Measurements from ENCODE around the gene RAB31.

RAB31 gene

DNA sequence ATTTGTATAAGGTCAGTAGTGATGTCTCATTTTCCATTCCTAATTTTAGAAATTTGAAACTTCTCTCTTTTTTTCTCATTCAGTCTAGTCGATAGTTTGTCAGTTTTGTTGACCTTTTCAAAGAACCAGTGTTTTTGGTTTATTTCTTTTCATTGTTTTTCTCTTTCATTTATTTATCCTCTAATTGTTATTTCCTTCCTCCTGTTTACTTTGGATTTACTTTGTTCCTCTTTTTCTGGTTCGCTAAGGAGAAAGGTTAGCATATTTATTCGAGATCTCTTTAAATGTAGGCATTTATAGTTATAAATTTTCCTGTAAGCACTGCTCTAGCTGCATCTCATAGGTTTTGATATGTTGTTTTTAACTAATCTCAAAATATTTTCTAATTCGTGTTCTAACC, 112.6 kb downstream of the RAB31 start:
- no peaks in the 10 kb centered on the region for H3K4me1 ChIP-seq (ENCODE audit: insufficient read depth, low read length)
- H3K9me3 ChIP-seq (ENCODE audit: insufficient read depth, low read depth, low read length) = peaks cover 3% of the 10 kb centered on the region; the same call in 1 of the 2 replicates
- no peak overlapping the region for H3K27ac ChIP-seq (ENCODE audit: low read length)
- no peaks in the 10 kb centered on the region for H3K36me3 ChIP-seq (ENCODE audit: insufficient read depth, low read depth, low read length)
- H3K27me3 ChIP-seq (ENCODE audit: insufficient read depth, low read length) = no peaks in the 10 kb centered on the region
- H3K4me3 ChIP-seq (ENCODE audit: low read length) = no peak overlapping the region
- no peak overlapping the region for H3K9ac ChIP-seq (ENCODE audit: low read depth, low read length)

DNA sequence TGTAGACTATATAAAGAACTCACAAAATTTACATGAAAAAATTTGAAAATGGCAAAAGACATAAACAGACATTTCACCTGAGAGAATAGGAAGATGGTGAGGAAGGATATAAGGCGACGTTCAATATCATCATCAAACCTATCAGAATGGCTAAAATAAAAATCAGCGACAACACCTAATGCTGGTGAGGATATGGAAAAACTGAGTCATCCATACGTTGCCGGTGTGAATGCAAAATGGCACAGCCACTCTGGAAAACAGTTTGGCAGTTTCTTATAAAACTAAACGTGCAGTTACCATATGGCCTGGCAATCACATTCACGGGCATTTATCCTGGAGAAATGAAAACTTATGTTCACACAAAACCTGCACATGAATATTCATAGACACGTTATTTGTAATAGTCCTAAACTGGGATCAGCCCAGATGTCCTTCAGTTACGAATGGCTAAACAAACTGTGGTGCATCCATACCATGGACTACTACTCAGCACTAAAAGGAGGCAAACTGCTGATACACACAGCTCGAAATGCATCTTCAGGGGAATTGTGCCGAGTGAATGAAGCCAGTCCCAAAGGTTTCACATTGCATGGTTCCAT, 114.6 kb downstream of the RAB31 start:
- H3K9ac ChIP-seq (ENCODE audit: low read depth, low read length) = no peak overlapping the region
- no peaks in the 10 kb centered on the region for H3K4me1 ChIP-seq (ENCODE audit: insufficient read depth, low read length)
- H3K4me3 ChIP-seq (ENCODE audit: low read length) = no peak overlapping the region
- peaks cover 3% of the 10 kb centered on the region; the same call in 1 of the 2 replicates for H3K9me3 ChIP-seq (ENCODE audit: insufficient read depth, low read depth, low read length)
- no peaks in the 10 kb centered on the region for H3K27me3 ChIP-seq (ENCODE audit: insufficient read depth, low read length)
- no peaks in the 10 kb centered on the region for H3K36me3 ChIP-seq (ENCODE audit: insufficient read depth, low read depth, low read length)
- no peak overlapping the region for H3K27ac ChIP-seq (ENCODE audit: low read length)

DNA sequence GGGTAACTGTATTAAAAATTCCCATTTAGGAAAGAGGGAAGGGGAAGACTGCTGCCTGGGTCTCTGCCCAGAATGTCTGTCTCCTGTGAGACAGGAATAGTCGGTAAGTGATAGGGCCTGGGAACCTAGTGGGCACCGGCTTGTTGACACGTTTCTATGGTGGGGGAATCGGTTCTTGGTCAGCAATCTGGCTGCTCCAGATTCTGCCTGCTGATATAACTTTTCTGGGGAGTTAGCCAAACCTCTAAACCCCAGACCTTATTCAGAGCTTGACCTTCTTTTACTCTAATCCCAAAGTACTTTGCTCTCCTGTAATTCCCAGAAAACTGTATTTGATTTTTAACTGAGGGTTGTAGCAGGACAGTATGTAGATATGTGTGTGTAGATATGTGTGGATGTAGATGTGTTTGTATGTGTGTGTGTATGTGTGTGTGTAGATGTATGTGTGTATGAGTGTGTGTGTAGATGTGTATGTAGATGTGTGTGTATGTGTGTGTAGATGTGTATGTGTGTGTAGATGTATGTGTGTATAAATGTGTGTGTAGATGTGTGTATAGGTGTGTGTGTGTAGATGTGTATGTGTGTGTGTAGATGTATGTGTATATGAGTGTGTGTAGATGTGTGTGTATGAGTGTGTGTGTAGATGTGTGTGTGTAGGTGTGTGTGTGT, 115.8 kb downstream of the RAB31 start:
- Histone ChIP-seq H3K4me1 (ENCODE audit: insufficient read depth, low read length) (no peaks in the 10 kb centered on the region), H3K27ac (ENCODE audit: low read length) (no peak overlapping the region), H3K4me3 (ENCODE audit: low read length) (no peak overlapping the region), H3K27me3 (ENCODE audit: insufficient read depth, low read length) (no peaks in the 10 kb centered on the region), H3K9me3 (ENCODE audit: insufficient read depth, low read depth, low read length) (no peaks in the 10 kb centered on the region), H3K36me3 (ENCODE audit: insufficient read depth, low read depth, low read length) (no peaks in the 10 kb centered on the region), H3K9ac (ENCODE audit: low read depth, low read length) (no peak overlapping the region)

DNA sequence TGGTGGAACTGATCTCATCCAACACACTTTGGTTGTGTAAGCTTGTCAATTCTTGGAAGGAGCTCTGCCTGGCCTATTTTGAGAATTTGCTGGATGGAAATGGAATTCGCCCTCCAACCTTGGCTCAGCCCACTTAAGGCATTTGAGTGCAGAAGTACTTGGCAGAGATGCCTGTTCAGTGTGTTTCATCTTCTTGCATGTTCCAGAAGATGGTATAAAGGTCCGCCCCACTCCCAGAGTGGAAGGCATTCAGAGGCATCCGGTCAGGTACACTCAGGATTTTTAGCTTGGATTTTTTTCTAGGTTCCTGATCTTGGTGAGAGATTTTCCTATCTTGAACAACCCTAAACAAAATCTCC, 116.4 kb downstream of the RAB31 start:
- Histone ChIP-seq H3K9me3 (ENCODE audit: insufficient read depth, low read depth, low read length) (no peaks in the 10 kb centered on the region), H3K9ac (ENCODE audit: low read depth, low read length) (no peak overlapping the region), H3K4me1 (ENCODE audit: insufficient read depth, low read length) (no peaks in the 10 kb centered on the region), H3K27me3 (ENCODE audit: insufficient read depth, low read length) (no peaks in the 10 kb centered on the region), H3K4me3 (ENCODE audit: low read length) (no peak overlapping the region), H3K36me3 (ENCODE audit: insufficient read depth, low read depth, low read length) (no peaks in the 10 kb centered on the region), H3K27ac (ENCODE audit: low read length) (no peak overlapping the region)

DNA sequence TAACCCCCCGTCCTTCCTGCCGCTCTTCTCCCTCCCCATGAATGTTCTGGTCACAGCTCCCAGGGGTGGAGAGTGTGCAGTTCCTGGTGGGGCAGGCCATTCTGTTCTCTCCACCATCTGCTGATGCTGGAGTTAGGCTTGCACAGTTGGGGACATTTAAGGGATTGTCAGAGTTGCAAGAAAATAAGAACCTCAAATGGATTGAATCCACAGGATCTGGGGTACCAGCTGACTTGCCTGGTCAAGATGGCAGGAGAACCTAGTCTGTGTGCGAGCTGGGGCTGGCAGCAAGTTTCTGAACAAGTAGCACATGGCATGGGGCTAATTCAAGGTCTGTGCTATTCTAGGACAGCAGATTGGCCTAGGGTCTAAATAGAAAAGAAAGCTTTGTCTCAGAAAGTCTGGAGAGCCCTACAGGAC, 116.9 kb downstream of the RAB31 start:
- Histone ChIP-seq H3K9me3 (ENCODE audit: insufficient read depth, low read depth, low read length) (no peaks in the 10 kb centered on the region), H3K9ac (ENCODE audit: low read depth, low read length) (no peak overlapping the region), H3K4me1 (ENCODE audit: insufficient read depth, low read length) (no peaks in the 10 kb centered on the region), H3K27me3 (ENCODE audit: insufficient read depth, low read length) (no peaks in the 10 kb centered on the region), H3K36me3 (ENCODE audit: insufficient read depth, low read depth, low read length) (no peaks in the 10 kb centered on the region), H3K4me3 (ENCODE audit: low read length) (no peak overlapping the region), H3K27ac (ENCODE audit: low read length) (no peak overlapping the region)

DNA sequence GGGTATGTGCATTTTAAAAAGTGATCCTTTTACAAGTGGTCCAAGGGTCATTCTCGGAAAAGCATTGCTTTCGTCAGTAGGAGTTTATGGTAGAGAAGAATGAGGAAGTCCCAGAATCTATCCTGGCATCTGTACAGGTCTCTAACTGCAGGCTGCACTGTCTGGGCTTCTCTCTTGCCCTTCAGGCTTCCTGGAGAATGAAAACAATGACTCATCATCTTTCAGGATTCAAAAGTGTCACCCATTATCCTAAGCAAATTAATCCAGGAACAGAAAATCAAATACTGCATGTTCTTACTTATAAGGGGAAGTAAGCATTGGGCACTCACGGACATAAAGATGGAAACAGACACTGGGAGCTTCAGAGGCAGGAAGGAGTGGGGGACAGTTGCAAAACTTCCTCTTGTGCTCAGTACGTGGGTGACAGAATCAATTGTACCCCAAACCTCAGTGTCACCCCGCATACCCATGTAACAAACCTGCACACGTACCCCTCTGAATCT, 117.5 kb downstream of the RAB31 start:
- H3K9me3 ChIP-seq (ENCODE audit: insufficient read depth, low read depth, low read length) = no peaks in the 10 kb centered on the region
- H3K27me3 ChIP-seq (ENCODE audit: insufficient read depth, low read length) = no peaks in the 10 kb centered on the region
- no peaks in the 10 kb centered on the region for H3K36me3 ChIP-seq (ENCODE audit: insufficient read depth, low read depth, low read length)
- H3K9ac ChIP-seq (ENCODE audit: low read depth, low read length) = no peak overlapping the region
- H3K4me1 ChIP-seq (ENCODE audit: insufficient read depth, low read length) = no peaks in the 10 kb centered on the region
- H3K27ac ChIP-seq (ENCODE audit: low read length) = no peak overlapping the region
- H3K4me3 ChIP-seq (ENCODE audit: low read length) = no peak overlapping the region

DNA sequence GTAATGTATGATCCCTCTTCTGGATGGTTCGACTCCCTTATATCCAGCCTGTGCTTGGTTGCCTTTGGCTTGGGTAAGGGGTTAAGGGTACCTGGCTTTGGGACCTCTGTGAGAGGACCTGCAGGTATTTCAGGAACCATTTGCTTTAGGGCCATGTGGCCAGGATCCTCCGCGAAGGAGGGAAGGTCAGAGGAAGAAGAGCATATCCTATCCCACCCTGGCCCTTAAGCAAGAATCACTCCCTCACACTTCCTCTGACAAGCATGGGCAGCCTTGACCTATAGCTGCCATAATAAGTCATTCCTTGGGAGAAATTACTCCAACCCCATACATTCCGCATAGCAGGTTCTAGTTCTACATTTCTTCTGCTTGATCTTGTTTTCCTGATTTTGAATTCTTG, 118.6 kb downstream of the RAB31 start:
- H3K9me3 ChIP-seq (ENCODE audit: insufficient read depth, low read depth, low read length) = no peaks in the 10 kb centered on the region
- H3K4me3 ChIP-seq (ENCODE audit: low read length) = no peak overlapping the region
- H3K36me3 ChIP-seq (ENCODE audit: insufficient read depth, low read depth, low read length) = no peaks in the 10 kb centered on the region
- no peak overlapping the region for H3K9ac ChIP-seq (ENCODE audit: low read depth, low read length)
- H3K4me1 ChIP-seq (ENCODE audit: insufficient read depth, low read length) = no peaks in the 10 kb centered on the region
- no peaks in the 10 kb centered on the region for H3K27me3 ChIP-seq (ENCODE audit: insufficient read depth, low read length)
- no peak overlapping the region for H3K27ac ChIP-seq (ENCODE audit: low read length)

DNA sequence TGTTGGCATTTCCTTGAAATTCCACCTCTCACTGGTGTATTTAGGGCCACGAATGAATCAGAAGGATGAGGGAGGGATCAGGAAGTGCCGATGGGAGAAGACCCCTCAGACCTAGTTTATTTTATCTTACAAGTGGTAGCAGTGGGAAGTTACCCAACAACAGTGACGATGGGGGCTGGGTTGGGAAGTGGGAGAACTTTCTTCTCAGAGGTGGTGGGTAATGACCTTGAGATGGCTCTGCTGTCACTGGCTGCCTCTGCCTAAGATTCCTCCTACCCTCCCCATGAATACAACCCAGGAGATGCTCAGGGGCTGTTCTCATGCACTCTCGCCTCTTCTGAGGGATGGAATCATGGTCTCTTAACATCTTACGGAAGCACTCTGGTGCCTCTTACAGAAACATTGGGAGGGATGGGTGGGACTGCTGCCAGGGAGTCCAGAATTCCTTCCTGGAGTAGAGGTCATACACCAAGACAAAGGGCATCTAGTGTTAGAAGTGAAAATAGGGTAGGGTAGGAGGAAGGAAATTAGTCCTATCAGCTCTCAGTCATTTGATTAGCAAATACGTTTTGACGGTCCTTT, 119.2 kb downstream of the RAB31 start:
- Histone ChIP-seq H3K27ac (ENCODE audit: low read length) (no peak overlapping the region), H3K9ac (ENCODE audit: low read depth, low read length) (no peak overlapping the region), H3K4me3 (ENCODE audit: low read length) (no peak overlapping the region)

DNA sequence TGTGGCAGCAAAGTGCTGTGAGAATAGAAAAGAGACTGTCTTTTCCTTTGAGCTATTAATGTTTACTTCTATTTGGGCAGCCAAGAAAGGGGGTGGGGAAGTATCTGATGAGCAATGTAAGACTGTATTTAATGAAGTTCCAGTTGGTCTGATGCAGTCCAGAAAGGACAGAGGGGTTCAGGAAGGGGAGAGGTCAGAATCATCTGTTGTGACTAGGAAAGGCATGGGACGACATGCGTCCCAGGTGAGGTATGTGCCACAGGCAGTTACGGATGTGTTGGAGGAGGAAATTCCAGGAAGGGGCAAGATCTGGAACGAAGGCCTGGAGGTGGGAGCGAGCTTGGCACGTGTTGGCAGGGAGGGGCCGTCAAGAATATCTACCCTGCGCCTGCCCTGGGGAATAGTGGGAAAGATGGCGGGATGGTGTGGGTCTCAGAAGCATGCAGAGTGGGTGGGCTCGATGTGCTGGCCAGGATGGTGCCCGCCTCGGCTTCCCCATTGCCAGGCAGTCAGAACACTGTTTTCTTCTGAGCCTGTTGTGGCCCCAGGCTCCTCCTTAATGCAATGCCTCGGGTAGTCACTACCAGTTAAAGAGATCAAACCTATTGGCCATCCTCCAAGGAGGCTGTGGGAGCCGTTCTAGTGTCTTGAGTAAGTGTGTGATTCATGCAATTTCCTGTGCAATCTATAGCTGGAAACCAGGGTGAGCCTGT, 119.8 kb downstream of the RAB31 start:
- Histone ChIP-seq H3K9me3 (ENCODE audit: insufficient read depth, low read depth, low read length) (no peaks in the 10 kb centered on the region), H3K36me3 (ENCODE audit: insufficient read depth, low read depth, low read length) (no peaks in the 10 kb centered on the region), H3K4me1 (ENCODE audit: insufficient read depth, low read length) (no peaks in the 10 kb centered on the region), H3K27ac (ENCODE audit: low read length) (no peak overlapping the region), H3K4me3 (ENCODE audit: low read length) (no peak overlapping the region), H3K9ac (ENCODE audit: low read depth, low read length) (no peak overlapping the region), H3K27me3 (ENCODE audit: insufficient read depth, low read length) (no peaks in the 10 kb centered on the region)

More for the DNA sequence above, 119.2 kb downstream of the RAB31 start:
- Histone ChIP-seq H3K36me3 (ENCODE audit: insufficient read depth, low read depth, low read length) (no peaks in the 10 kb centered on the region), H3K9me3 (ENCODE audit: insufficient read depth, low read depth, low read length) (no peaks in the 10 kb centered on the region), H3K4me1 (ENCODE audit: insufficient read depth, low read length) (no peaks in the 10 kb centered on the region), H3K27me3 (ENCODE audit: insufficient read depth, low read length) (no peaks in the 10 kb centered on the region)

DNA sequence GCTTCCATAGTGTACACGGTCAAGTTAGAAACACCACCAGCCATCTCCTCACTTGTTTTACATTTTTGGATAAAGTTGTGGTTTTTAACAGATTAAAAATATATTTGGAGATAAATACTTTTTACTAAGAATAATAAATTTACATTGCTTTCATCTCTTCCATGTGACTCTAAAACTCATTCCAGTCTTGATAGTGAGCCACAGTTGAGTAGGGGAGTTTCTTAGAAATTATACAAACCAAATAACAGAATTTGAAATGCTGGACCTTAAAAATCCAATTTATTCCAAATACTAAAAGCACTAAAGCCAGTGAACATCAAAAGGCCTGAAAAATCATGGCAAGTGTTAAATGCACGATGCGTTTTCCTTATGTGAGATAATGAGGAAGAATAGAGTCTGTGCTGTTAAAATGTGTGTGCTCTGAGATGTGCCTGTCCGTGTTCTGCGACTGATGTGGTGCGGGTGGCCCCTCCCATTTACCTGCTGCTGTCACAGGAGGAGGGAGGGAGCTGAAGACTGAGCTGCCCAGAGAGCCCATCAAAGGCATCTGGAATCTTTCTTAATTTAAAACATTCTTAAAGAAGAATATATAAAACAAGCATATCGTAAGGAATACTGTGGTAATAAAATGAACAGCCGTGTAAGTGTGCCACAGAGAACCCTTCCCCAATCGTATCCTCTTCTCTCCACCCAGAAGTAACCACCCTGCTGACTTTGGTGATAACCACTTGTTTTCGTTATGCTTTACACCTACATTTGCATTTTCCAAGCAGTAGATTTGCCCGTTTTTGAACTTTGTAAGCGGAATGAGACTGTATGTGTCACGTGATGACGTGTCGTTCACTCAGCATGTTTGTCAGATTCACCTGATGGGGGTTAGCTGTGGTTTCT, 120.7 kb downstream of the RAB31 start:
- no peaks in the 10 kb centered on the region for H3K4me1 ChIP-seq (ENCODE audit: insufficient read depth, low read length)
- no peaks in the 10 kb centered on the region for H3K9me3 ChIP-seq (ENCODE audit: insufficient read depth, low read depth, low read length)
- no peak overlapping the region for H3K27ac ChIP-seq (ENCODE audit: low read length)
- no peaks in the 10 kb centered on the region for H3K27me3 ChIP-seq (ENCODE audit: insufficient read depth, low read length)
- no peak overlapping the region for H3K9ac ChIP-seq (ENCODE audit: low read depth, low read length)
- H3K4me3 ChIP-seq (ENCODE audit: low read length) = no peak overlapping the region
- no peaks in the 10 kb centered on the region for H3K36me3 ChIP-seq (ENCODE audit: insufficient read depth, low read depth, low read length)

DNA sequence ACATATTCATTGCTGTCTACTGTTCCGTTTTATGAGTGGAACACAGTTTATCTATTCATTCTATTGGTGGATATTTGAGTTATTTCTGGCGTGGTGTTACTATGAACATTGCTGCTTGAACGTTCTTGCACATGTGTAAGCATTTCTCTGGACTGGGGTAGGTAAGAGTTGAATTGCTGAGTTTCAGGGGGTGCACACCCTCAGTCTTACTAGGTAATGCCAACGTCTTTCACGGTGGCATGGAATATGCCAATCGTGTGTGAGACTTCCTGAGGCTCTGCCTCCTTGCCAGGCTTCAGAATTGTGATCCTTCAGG, 121.3 kb downstream of the RAB31 start:
- Histone ChIP-seq H3K9ac (ENCODE audit: low read depth, low read length) (no peak overlapping the region), H3K36me3 (ENCODE audit: insufficient read depth, low read depth, low read length) (no peaks in the 10 kb centered on the region), H3K27ac (ENCODE audit: low read length) (no peak overlapping the region), H3K27me3 (ENCODE audit: insufficient read depth, low read length) (no peaks in the 10 kb centered on the region), H3K9me3 (ENCODE audit: insufficient read depth, low read depth, low read length) (no peaks in the 10 kb centered on the region), H3K4me3 (ENCODE audit: low read length) (no peak overlapping the region), H3K4me1 (ENCODE audit: insufficient read depth, low read length) (peaks cover under 1% of the 10 kb centered on the region; the same call in 1 of the 2 replicates)
